Glutamatergic neuron (in vitro differentiated cells): ENCODE measurements around the gene EFEMP1. TPM values are rescaled to one million over a fixed set of nuclear protein-coding genes. Genes with fewer than 3 reads are reported as not detected.

ENCODE experiments used
- DNase-seq: peaks from one replicate; pipeline ENCODE4 v3.0.0; 2022
- H3K27ac Mint-ChIP-seq: one replicate; pipeline ENCODE4 v1.8.0; 2020; ENCODE audit warnings: mild to moderate bottlenecking, mixed read lengths, inconsistent platforms; ENCODE audit not compliant: unreplicated experiment
- H3K27me3 Mint-ChIP-seq: one replicate; pipeline ENCODE4 v1.8.0; 2020; ENCODE audit warnings: mild to moderate bottlenecking, moderate library complexity, mixed read lengths, inconsistent platforms; ENCODE audit not compliant: unreplicated experiment
- H3K36me3 Mint-ChIP-seq: one replicate; pipeline ENCODE4 v1.8.0; 2020; ENCODE audit warnings: mild to moderate bottlenecking, mixed read lengths, inconsistent platforms; ENCODE audit not compliant: unreplicated experiment
- H3K4me1 Mint-ChIP-seq: one replicate; pipeline ENCODE4 v1.8.0; 2020; ENCODE audit warnings: mild to moderate bottlenecking, low read depth, mixed read lengths, inconsistent platforms; ENCODE audit not compliant: unreplicated experiment
- H3K4me3 Mint-ChIP-seq: one replicate; pipeline ENCODE4 v1.8.0; 2020; ENCODE audit warnings: mild to moderate bottlenecking, mixed read lengths, inconsistent platforms; ENCODE audit not compliant: unreplicated experiment
- H3K9me3 Mint-ChIP-seq: one replicate; pipeline ENCODE4 v1.8.0; 2020; ENCODE audit warnings: mild to moderate bottlenecking, moderate library complexity, mixed read lengths, inconsistent platforms; ENCODE audit not compliant: unreplicated experiment
- total RNA-seq: library from RNA; stranded (reverse); fragmentation: NEBNext Ultra II Directional; extraction: Animal tissue kit (Norgen Biotek cat#: 25700); gene quantifications from one replicate; pipeline ENCODE4 v1.2.1, GENCODE V29; 2021; ENCODE audit not compliant: unreplicated experiment
- TF ChIP-seq, protein P1 (sequence below): fragments of 200-600 bp; sonication (generic); IDR thresholded peaks from one replicate; pipeline ENCODE4 v1.5.0; 2021; ENCODE audit not compliant: partially characterized antibody, unreplicated experiment

Gene EFEMP1
- total RNA-seq, 1 donor from 2014 or later: 1.2 TPM

DNA sequence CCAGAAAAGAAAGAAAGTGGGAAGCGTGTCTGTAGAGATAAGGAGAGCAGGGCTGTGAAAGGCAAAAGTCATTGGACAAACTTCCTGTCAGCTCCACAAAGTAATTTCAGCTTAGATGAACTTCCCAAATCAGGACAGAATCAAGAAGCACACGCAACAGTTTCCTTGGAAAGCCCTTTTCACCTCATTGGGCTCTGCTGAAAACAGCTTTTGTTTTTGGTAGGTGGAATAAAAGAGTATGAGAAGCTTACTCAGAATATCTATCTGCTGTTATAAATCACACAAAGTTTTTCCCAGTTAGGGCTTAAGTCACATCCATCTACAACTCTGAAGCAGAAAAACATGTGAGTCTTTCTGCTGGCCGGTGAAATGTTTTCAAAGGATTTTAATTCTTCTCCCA lies 42.4 kb upstream of the EFEMP1 start:
- Mint-ChIP-seq H3K4me3 (no peak overlapping the region), H3K27ac (no peak overlapping the region)

DNA sequence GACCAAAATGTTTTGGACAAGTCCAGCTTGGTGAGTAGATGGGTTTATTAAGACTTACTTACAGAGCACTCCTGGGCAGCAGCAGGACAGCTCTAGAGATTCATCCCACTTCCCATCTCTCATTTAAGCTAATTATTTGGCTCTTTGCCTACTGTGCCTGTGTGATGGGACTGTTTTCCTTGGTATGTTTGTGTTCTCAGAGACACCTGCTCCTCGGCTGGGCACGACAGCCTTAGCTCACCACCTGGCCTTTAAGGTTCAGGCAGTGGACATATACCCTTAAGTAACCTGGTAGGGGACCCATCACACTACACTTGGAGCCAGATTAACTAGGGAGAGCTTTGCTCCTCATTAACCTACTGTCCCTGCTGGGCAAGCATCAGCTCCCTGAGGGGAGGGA lies 41.7 kb upstream of the EFEMP1 start:
- Mint-ChIP-seq H3K4me1 (no peaks in the 10 kb centered on the region), H3K27ac (no peak overlapping the region), H3K4me3 (no peak overlapping the region), H3K9me3 (no peaks in the 10 kb centered on the region), H3K27me3 (peaks cover 2% of the 10 kb centered on the region), H3K36me3 (no peaks in the 10 kb centered on the region)
- DNase-seq: no peak
- TF ChIP-seq, protein P1, sequence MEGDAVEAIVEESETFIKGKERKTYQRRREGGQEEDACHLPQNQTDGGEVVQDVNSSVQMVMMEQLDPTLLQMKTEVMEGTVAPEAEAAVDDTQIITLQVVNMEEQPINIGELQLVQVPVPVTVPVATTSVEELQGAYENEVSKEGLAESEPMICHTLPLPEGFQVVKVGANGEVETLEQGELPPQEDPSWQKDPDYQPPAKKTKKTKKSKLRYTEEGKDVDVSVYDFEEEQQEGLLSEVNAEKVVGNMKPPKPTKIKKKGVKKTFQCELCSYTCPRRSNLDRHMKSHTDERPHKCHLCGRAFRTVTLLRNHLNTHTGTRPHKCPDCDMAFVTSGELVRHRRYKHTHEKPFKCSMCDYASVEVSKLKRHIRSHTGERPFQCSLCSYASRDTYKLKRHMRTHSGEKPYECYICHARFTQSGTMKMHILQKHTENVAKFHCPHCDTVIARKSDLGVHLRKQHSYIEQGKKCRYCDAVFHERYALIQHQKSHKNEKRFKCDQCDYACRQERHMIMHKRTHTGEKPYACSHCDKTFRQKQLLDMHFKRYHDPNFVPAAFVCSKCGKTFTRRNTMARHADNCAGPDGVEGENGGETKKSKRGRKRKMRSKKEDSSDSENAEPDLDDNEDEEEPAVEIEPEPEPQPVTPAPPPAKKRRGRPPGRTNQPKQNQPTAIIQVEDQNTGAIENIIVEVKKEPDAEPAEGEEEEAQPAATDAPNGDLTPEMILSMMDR: no peak

More for the DNA sequence above, 42.4 kb upstream of the EFEMP1 start:
- TF ChIP-seq, protein P1: no peak
- H3K27me3 Mint-ChIP-seq: peaks cover 2% of the 10 kb centered on the region
- H3K4me1 Mint-ChIP-seq: no peaks in the 10 kb centered on the region
- no peaks in the 10 kb centered on the region for H3K36me3 Mint-ChIP-seq
- no peak for DNase-seq
- no peaks in the 10 kb centered on the region for H3K9me3 Mint-ChIP-seq

DNA sequence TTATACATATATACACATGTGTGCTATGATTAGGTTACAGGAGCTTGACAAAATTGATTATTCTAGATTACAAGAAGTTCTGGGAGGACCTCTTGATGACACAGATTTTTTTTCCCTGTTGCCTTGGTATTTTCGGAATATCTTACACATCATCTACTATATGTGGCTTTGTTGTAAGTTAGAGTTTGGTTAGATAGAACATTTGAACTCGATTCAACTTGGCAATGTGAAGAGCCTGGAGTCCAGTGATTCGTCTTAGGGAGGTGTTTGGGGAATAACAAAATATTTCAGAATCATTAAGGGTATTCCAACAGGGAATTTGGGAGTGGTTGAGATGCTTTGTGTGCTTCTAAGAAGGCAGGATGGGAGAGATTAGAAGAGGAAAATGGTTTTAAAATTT lies 39.3 kb upstream of the EFEMP1 start:
- DNase-seq: no peak
- TF ChIP-seq, protein P1: no peak
- H3K9me3 Mint-ChIP-seq: no peaks in the 10 kb centered on the region
- H3K27ac Mint-ChIP-seq: no peak overlapping the region
- no peaks in the 10 kb centered on the region for H3K27me3 Mint-ChIP-seq
- H3K4me3 Mint-ChIP-seq: no peak overlapping the region
- H3K36me3 Mint-ChIP-seq: no peaks in the 10 kb centered on the region
- no peaks in the 10 kb centered on the region for H3K4me1 Mint-ChIP-seq

DNA sequence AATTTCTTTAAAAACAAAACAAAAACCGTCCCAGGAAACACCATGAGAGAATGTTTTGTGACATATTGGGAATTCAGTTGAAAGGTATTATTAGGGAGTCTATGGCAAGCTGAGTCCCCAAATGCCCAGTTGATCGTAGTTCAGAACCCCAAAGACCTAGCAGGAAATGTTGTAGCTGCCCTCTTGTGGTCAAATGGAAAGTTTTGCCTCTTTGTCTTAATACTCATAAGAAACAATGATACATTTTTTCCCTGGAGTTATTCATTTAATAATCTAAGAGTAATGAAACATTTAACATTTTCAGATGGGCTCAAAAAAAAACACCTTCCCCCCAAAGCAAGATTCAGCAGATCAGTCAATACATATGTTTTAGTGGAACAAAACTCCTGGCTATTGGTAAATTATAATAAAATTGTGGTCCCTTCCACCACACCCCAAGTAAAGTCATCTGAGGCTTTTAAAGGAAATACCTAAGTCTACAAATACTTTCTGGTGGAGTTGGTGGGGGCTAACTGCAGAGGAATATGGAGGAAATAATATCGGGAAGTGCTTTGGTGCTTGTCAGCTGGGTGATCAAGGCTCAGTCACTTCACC lies 37.8 kb upstream of the EFEMP1 start:
- Mint-ChIP-seq H3K27me3 (no peaks in the 10 kb centered on the region), H3K27ac (no peak overlapping the region), H3K36me3 (no peaks in the 10 kb centered on the region), H3K4me1 (no peaks in the 10 kb centered on the region), H3K9me3 (no peaks in the 10 kb centered on the region), H3K4me3 (no peak overlapping the region)
- TF ChIP-seq, protein P1: peak; percentile 71
- no peak for DNase-seq

DNA sequence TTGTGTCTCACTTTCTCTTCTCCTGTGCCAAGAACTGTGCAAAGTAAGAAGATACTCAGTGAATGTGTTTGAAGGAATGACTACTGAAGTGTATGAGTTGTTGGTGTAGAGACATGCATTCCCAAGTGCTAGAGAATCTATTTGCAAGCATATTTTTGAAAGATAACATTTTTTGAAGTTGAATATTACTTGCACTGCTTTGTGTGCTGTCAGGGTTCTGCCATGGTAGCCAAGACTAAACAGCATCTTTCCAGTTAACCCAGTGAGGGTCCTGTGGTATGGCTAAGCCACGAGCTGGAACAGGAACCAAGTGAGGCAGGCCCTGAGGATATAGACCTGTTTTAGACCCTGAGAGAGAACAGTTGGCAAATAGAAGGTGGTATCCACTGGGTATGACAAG lies 35.2 kb upstream of the EFEMP1 start:
- H3K27ac Mint-ChIP-seq: no peak overlapping the region
- TF ChIP-seq, protein P1: no peak
- no peaks in the 10 kb centered on the region for H3K36me3 Mint-ChIP-seq
- H3K9me3 Mint-ChIP-seq: no peaks in the 10 kb centered on the region
- H3K4me3 Mint-ChIP-seq: no peak overlapping the region
- no peak for DNase-seq
- H3K4me1 Mint-ChIP-seq: no peaks in the 10 kb centered on the region
- H3K27me3 Mint-ChIP-seq: no peaks in the 10 kb centered on the region
